Heart left ventricle (tissue), 13 donors: ENCODE results near the gene TRAF7.

Source experiments
- CTCF ChIP-seq, 12 donors: fragments of 200-600 bp; sonication (generic) in 4 of 12; IDR thresholded peaks; one replicate each; pipeline versions ENCODE4 v1.5.0 to v1.8.0; 2018 to 2022; ENCODE audit warnings: antibody characterized with exemption in 12 of 12, mild to moderate bottlenecking in 5 of 12
- POLR2A ChIP-seq, 2 donors: fragments of 450-650 bp; IDR thresholded peaks; one replicate each; pipeline ENCODE4 v1.6.1; 2017; ENCODE audit warnings: antibody characterized with exemption in 2 of 2, mild to moderate bottlenecking in 2 of 2, moderate library complexity in 2 of 2
- donor health status: ischemic (EF 13 %, LVEDD 7.1; RV severe dilation, severe dysfunction).
- donor health status: DM: no; HTN: yes; CAD: no.
- donor health status: DM: no; HTN: no; CAD: no.
- donor health status: ischemic (EF 25% LVEDD 6.9; RV normal size, moderate dysfunction).
- donor health status: ischemic (EF 25% LVEDD 5.7; RV mildly dilated, moderate dysfunction).
- donor health status: ischemic (EF 35%, LVEDD 5.7; RV mildly dilated, moderate dysfunction).
- donor health status: nonischemic (EF 11% LVEDD 7.7; RV severe dilation, severe dysfunction).
- donor health status: DM: yes; HTN: yes; CAD: no.
- donor health status: PGD.
- donor health status: ischemic (EF 29% LVEDD 5.4; RV normal size, mild dysfunction).
- donor health status: nonischemic (EF 23%, LVEDD 6.1; RV moderate dilation, normal function).

GRCh38 chr16:2214719-2214968 is 59.1 kb downstream of the TRAF7 start, which contains the start of gene PGP:
- TF ChIP-seq CTCF (IDR thresholded peaks at IDR 0.05): no peak
- no peak for TF ChIP-seq POLR2A (IDR thresholded peaks at IDR 0.05)
